ENCODE data around the gene FYCO1.

Gene FYCO1

DNA sequence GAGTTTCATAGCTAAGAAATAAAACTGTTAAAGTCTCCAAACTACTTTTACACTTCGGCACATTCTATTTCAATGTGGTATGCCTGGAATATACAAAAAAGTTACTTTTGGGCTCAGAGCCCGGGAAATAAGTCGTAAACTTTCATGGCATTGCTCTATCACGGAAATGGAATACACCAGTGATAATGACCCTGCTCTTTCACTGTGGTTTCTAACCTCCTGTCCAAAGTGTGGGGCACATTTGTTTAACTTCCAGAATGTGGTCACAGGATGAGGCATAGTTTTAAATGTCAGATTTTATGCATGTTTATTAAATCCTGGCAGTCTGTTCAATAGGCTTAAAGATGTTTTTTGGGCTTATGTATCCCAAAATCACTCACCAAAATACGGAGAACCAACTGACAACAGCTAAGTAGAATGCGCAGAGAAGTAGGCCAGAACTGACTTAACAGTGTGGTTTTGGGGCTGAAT is 47.3 kb downstream of the FYCO1 start:
- peaks cover 0 to 7% (median 5%) of the 10 kb centered on the region in 5 donors for H3K4me1 ChIP-seq (ENCODE audit: control insufficient read depth in 5 of 5, insufficient read depth in 5 of 5, low read length in 5 of 5)
- H3K27ac ChIP-seq (ENCODE audit: low read depth, low read length): no peak overlapping the region
- H3K9me3 ChIP-seq (ENCODE audit: control insufficient read depth in 5 of 5, low read length in 5 of 5): no peaks in the 10 kb centered on the region
- H3K27me3 ChIP-seq (ENCODE audit: control insufficient read depth in 5 of 5, insufficient read depth in 4 of 5, low read length in 5 of 5): no peaks in the 10 kb centered on the region
- H3K9ac ChIP-seq (ENCODE audit: low read length in 5 of 5): no peak overlapping the region
- peaks cover 17 to 89% (median 84%) of the 10 kb centered on the region in 5 donors for H3K36me3 ChIP-seq (ENCODE audit: control insufficient read depth in 5 of 5, insufficient read depth in 5 of 5, low read length in 5 of 5)
- H3K4me3 ChIP-seq (ENCODE audit: low read depth in 1 of 5, low read length in 5 of 5): no peak overlapping the region

DNA sequence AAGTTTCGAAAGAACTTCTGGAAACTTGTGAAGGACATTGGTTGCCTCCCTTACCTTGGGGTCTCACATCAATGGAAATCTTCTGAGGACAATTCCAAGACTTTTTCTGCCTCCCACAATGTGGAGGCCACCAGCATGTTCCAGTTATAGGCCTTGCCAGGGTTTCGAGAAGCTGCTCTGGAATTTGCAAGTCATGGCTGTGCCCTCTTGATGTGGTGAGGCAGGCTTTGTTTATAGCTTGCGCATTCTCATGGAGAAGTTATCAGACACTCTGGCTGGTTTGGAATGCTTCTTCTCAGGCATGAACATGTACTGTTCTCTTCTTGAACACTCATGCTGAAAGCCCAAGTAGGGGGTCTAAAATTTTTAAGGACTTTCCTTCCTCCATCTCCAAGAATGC is 48.3 kb downstream of the FYCO1 start:
- H3K36me3 ChIP-seq (ENCODE audit: control insufficient read depth in 5 of 5, insufficient read depth in 5 of 5, low read length in 5 of 5): peaks cover 11 to 89% (median 75%) of the 10 kb centered on the region in 5 donors
- H3K4me3 ChIP-seq (ENCODE audit: low read depth in 1 of 5, low read length in 5 of 5): no peak overlapping the region
- H3K4me1 ChIP-seq (ENCODE audit: control insufficient read depth in 5 of 5, insufficient read depth in 5 of 5, low read length in 5 of 5): peaks cover 0 to 9% (median 6%) of the 10 kb centered on the region in 5 donors
- H3K9ac ChIP-seq (ENCODE audit: low read length in 5 of 5): no peak overlapping the region
- no peaks in the 10 kb centered on the region for H3K9me3 ChIP-seq (ENCODE audit: control insufficient read depth in 5 of 5, low read length in 5 of 5)
- no peak overlapping the region for H3K27ac ChIP-seq (ENCODE audit: low read depth, low read length)
- no peaks in the 10 kb centered on the region for H3K27me3 ChIP-seq (ENCODE audit: control insufficient read depth in 5 of 5, insufficient read depth in 4 of 5, low read length in 5 of 5)

DNA sequence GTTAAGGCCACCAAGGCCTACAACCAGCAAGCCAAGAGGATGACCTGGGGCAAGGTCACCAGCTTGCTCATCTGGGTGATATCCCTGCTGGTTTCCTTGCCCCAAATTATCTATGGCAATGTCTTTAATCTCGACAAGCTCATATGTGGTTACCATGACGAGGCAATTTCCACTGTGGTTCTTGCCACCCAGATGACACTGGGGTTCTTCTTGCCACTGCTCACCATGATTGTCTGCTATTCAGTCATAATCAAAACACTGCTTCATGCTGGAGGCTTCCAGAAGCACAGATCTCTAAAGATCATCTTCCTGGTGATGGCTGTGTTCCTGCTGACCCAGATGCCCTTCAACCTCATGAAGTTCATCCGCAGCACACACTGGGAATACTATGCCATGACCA is 48.7 kb downstream of the FYCO1 start:
- Histone ChIP-seq H3K4me1 (ENCODE audit: control insufficient read depth in 5 of 5, insufficient read depth in 5 of 5, low read length in 5 of 5) (peaks cover 0 to 11% (median 6%) of the 10 kb centered on the region in 5 donors), H3K9ac (ENCODE audit: low read length in 5 of 5) (no peak overlapping the region), H3K27ac (ENCODE audit: low read depth, low read length) (no peak overlapping the region), H3K4me3 (ENCODE audit: low read depth in 1 of 5, low read length in 5 of 5) (no peak overlapping the region), H3K27me3 (ENCODE audit: control insufficient read depth in 5 of 5, insufficient read depth in 4 of 5, low read length in 5 of 5) (no peaks in the 10 kb centered on the region), H3K9me3 (ENCODE audit: control insufficient read depth in 5 of 5, low read length in 5 of 5) (no peaks in the 10 kb centered on the region), H3K36me3 (ENCODE audit: control insufficient read depth in 5 of 5, insufficient read depth in 5 of 5, low read length in 5 of 5) (peaks cover 9 to 88% (median 70%) of the 10 kb centered on the region in 5 donors)

DNA sequence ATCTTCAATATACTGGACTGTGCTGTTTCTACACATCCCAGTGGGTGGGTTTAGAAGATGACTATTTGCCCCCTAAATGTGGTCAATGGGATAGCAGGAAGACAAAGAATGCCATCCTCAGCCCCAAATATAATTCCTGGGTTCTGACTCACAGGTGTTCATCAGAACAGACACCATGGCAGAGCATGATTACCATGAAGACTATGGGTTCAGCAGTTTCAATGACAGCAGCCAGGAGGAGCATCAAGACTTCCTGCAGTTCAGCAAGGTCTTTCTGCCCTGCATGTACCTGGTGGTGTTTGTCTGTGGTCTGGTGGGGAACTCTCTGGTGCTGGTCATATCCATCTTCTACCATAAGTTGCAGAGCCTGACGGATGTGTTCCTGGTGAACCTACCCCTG is 49.3 kb downstream of the FYCO1 start:
- Histone ChIP-seq H3K9me3 (ENCODE audit: control insufficient read depth in 5 of 5, low read length in 5 of 5) (no peaks in the 10 kb centered on the region), H3K27ac (ENCODE audit: low read depth, low read length) (no peak overlapping the region), H3K36me3 (ENCODE audit: control insufficient read depth in 5 of 5, insufficient read depth in 5 of 5, low read length in 5 of 5) (peaks cover 9 to 83% (median 65%) of the 10 kb centered on the region in 5 donors), H3K4me3 (ENCODE audit: low read depth in 1 of 5, low read length in 5 of 5) (no peak overlapping the region), H3K9ac (ENCODE audit: low read length in 5 of 5) (no peak overlapping the region), H3K4me1 (ENCODE audit: control insufficient read depth in 5 of 5, insufficient read depth in 5 of 5, low read length in 5 of 5) (peaks cover 0 to 11% (median 6%) of the 10 kb centered on the region in 5 donors), H3K27me3 (ENCODE audit: control insufficient read depth in 5 of 5, insufficient read depth in 4 of 5, low read length in 5 of 5) (no peaks in the 10 kb centered on the region)

DNA sequence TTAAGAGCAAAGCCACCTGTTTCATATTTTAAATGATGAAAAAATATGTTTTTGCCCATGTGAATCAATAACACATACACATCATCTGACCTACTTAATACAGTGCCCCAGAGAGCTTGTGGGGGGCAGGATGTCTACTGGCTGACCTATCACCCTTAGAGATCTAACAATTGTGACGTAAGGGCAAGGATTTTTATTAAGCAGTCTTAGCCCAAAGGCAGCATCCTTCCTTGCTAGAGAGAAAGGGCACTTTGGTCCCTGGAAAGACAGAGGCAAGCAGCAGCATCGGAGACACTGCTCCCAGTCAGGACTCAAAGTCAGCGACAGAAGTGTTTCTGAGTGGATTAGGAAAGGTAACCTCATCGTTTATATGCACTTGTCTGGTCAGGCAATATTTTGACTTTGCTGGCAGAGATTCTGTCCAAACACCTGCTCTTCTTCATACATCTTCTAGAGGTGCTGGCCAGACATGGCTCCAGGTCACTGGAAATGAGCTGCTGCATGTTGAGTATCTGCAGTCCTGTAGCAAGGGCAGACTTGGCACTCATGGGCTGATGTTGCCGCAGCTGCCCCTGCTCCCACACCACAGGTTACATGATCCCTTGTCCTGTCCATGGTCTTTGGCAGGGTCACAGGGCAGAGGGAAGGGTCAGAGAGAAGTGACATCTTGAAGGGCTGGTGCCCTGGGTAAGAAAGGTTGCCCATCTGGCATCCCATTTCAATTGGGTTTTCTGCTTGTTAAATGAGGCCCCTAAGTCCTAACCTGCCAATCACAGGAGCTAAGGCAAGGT is 50.6 kb downstream of the FYCO1 start:
- Histone ChIP-seq H3K4me3 (ENCODE audit: low read depth in 1 of 5, low read length in 5 of 5) (no peak overlapping the region), H3K27me3 (ENCODE audit: control insufficient read depth in 5 of 5, insufficient read depth in 4 of 5, low read length in 5 of 5) (no peaks in the 10 kb centered on the region), H3K4me1 (ENCODE audit: control insufficient read depth in 5 of 5, insufficient read depth in 5 of 5, low read length in 5 of 5) (peaks cover 0 to 11% (median 6%) of the 10 kb centered on the region in 5 donors), H3K36me3 (ENCODE audit: control insufficient read depth in 5 of 5, insufficient read depth in 5 of 5, low read length in 5 of 5) (peaks cover 9 to 74% (median 52%) of the 10 kb centered on the region in 5 donors), H3K9me3 (ENCODE audit: control insufficient read depth in 5 of 5, low read length in 5 of 5) (peaks cover 0 to 3% (median 0%) of the 10 kb centered on the region in 5 donors), H3K27ac (ENCODE audit: low read depth, low read length) (no peak overlapping the region), H3K9ac (ENCODE audit: low read length in 5 of 5) (no peak overlapping the region)

DNA sequence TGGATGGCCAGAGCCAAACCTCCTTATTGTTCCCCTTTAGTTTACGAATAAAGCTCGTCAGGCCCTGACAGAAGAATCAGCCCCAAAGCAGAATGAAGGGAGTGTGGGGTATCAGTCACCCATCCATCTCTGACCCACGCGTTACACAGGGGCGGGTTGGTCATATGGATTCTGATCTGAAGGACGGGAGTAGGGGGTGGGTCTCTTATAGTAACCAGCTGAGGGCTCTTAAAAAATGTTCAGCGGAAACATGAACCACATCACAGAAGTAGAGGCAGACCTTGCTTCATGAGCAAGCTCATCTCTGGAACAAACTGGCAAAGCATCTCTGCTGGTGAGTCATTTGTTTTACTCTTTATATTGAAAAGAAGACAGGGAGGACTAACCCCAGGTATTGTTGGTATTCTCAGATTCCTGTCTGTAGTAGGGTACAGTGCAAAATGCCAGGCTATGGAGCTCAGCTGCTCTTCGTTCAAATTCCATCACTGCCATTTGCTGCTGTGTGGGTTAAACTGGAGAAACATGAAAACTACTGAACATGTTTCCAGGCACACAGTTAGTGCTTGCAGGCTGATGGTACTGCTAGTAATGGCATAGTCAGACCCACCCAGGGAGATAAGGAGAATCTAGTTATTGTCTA is 52.3 kb downstream of the FYCO1 start, which contains the start of gene CXCR6:
TSS of gene CXCR6 (plus strand) at position 258 of the 640 bp plus-strand sequence. CDS start 3,018 bp downstream, outside the sequence.
- Histone ChIP-seq H3K9me3 (ENCODE audit: control insufficient read depth in 5 of 5, low read length in 5 of 5) (peaks cover 0 to 3% (median 0%) of the 10 kb centered on the region in 5 donors), H3K4me3 (ENCODE audit: low read depth in 1 of 5, low read length in 5 of 5) (no peak within 1 kb of the TSS), H3K27ac (ENCODE audit: low read depth, low read length) (no peak within 1 kb of the TSS), H3K36me3 (ENCODE audit: control insufficient read depth in 5 of 5, insufficient read depth in 5 of 5, low read length in 5 of 5) (peaks cover 4 to 57% (median 35%) of the 10 kb centered on the region in 5 donors), H3K4me1 (ENCODE audit: control insufficient read depth in 5 of 5, insufficient read depth in 5 of 5, low read length in 5 of 5) (peaks cover 2 to 16% (median 6%) of the 10 kb centered on the region in 5 donors), H3K27me3 (ENCODE audit: control insufficient read depth in 5 of 5, insufficient read depth in 4 of 5, low read length in 5 of 5) (no peaks in the 10 kb centered on the region), H3K9ac (ENCODE audit: low read length in 5 of 5) (peak within 1 kb of the TSS in 1 of 5 donors; percentile 24)

DNA sequence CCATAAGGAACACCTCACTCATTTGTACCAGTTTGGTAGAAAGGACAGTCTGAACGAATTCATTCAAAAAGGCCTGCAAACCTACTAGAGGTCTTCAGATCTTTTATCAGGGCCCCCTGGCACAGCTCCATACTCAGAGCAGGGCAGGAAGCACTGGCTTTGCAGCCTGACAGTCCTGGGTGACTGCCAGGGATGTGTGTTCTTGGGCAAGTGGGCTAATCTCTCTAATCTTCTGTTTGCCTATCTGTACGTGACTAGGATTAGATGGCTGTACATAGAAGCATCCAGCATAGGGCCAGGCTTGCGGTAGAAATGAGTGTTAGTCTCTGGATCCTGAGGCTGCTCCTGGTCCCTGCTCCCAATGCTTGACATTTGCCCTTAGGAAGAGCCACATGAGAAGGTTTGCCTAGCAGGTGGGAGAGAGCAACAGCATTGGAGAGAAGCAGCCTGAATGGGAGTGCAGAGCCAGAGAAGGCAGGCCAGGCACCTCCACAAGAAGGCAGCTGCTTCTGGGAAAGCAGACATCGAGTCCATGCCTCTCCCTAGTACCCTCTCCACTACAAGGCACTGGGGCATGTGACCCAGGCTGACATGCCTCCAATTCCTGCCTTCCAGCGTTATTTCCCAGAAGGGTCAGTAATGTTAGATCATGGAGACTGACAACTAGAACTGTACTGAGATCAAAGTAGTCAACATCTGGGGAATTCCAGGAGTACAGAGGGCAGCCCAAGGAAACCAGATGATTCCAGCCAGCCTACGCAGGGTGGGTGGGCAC is 53.4 kb downstream of the FYCO1 start:
- H3K9me3 ChIP-seq (ENCODE audit: control insufficient read depth in 5 of 5, low read length in 5 of 5): peaks cover 0 to 3% (median 0%) of the 10 kb centered on the region in 5 donors
- H3K27ac ChIP-seq (ENCODE audit: low read depth, low read length): no peak overlapping the region
- no peak overlapping the region for H3K9ac ChIP-seq (ENCODE audit: low read length in 5 of 5)
- H3K27me3 ChIP-seq (ENCODE audit: control insufficient read depth in 5 of 5, insufficient read depth in 4 of 5, low read length in 5 of 5): no peaks in the 10 kb centered on the region
- H3K4me1 ChIP-seq (ENCODE audit: control insufficient read depth in 5 of 5, insufficient read depth in 5 of 5, low read length in 5 of 5): peaks cover 2 to 16% (median 6%) of the 10 kb centered on the region in 5 donors
- H3K4me3 ChIP-seq (ENCODE audit: low read depth in 1 of 5, low read length in 5 of 5): no peak overlapping the region
- peaks cover 0 to 54% (median 32%) of the 10 kb centered on the region in 5 donors for H3K36me3 ChIP-seq (ENCODE audit: control insufficient read depth in 5 of 5, insufficient read depth in 5 of 5, low read length in 5 of 5)

DNA sequence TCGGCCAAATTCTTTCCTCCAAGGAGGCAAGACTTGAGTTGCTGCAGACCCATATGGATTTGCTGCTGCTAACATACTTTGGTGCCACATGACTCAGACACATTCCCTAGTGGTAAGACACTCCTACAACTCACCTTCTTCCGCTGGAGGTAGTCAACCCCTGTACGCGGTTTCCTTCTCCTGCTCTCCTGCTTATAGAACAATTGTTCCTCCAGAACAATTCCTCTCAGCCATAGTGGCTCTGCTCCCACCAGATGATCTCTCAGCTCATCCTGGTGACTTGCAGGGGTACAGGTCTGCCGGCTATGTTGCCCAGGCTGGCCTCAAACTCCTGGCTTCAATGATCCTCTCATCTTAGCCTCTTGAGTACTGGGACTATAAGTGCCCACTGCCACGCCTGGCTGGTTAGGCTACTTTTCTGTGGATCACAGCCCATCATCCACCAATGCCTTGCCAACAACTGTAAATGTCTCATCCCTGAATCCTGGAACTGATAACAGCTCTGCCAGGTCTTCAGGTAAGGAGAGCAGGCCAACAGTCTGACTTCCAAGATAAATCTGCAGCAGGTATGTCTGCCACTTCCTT is 54.8 kb downstream of the FYCO1 start:
- Histone ChIP-seq H3K27me3 (ENCODE audit: control insufficient read depth in 5 of 5, insufficient read depth in 4 of 5, low read length in 5 of 5) (no peaks in the 10 kb centered on the region), H3K9me3 (ENCODE audit: control insufficient read depth in 5 of 5, low read length in 5 of 5) (peaks cover 0 to 3% (median 0%) of the 10 kb centered on the region in 5 donors)

DNA sequence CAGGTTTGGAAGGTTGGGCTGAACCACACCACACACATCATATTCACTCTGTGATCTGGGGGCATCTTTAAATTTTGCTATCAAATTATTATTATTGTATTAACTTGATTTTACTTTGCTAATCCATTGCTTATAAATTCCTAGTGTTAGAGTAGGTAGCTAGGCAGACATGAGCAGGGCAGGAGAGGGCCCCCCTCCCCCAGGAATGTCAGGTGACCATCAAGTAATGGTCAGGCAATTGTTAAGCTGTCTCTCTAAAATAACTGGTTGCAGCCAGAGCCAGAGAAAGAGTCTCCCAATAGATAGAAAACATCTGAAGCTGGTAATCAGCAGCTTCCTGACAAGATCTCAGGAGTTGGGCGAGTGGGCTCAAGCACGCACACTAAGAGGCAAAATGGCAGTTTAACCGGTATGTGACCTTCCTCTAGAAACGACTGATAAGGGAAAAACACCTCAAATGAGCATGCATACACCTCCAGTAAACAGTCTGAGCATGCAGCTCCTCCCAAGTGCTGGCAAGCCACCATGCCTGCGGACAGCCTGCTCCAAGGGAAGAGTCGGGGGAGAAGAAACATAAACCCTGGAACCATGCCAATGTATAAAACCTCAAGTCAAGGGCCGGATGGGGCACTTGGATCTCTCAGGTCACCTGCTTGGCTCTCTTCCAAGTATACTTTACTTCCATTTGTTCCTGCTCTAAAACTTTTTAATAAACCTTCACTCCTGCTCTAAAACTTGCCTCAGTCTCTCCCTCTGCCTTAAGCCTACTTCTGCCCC is 55.4 kb downstream of the FYCO1 start:
- Histone ChIP-seq H3K4me1 (ENCODE audit: control insufficient read depth in 5 of 5, insufficient read depth in 5 of 5, low read length in 5 of 5) (peaks cover 2 to 16% (median 6%) of the 10 kb centered on the region in 5 donors), H3K4me3 (ENCODE audit: low read depth in 1 of 5, low read length in 5 of 5) (no peak overlapping the region), H3K27ac (ENCODE audit: low read depth, low read length) (no peak overlapping the region), H3K36me3 (ENCODE audit: control insufficient read depth in 5 of 5, insufficient read depth in 5 of 5, low read length in 5 of 5) (peaks cover 6 to 53% (median 32%) of the 10 kb centered on the region in 5 donors), H3K27me3 (ENCODE audit: control insufficient read depth in 5 of 5, insufficient read depth in 4 of 5, low read length in 5 of 5) (no peaks in the 10 kb centered on the region), H3K9me3 (ENCODE audit: control insufficient read depth in 5 of 5, low read length in 5 of 5) (peaks cover 0 to 3% (median 0%) of the 10 kb centered on the region in 5 donors), H3K9ac (ENCODE audit: low read length in 5 of 5) (no peak overlapping the region)

More for the DNA sequence above, 54.8 kb downstream of the FYCO1 start:
- Histone ChIP-seq H3K9ac (ENCODE audit: low read length in 5 of 5) (no peak overlapping the region), H3K4me1 (ENCODE audit: control insufficient read depth in 5 of 5, insufficient read depth in 5 of 5, low read length in 5 of 5) (peaks cover 2 to 16% (median 6%) of the 10 kb centered on the region in 5 donors), H3K36me3 (ENCODE audit: control insufficient read depth in 5 of 5, insufficient read depth in 5 of 5, low read length in 5 of 5) (peaks cover 2 to 53% (median 32%) of the 10 kb centered on the region in 5 donors), H3K27ac (ENCODE audit: low read depth, low read length) (no peak overlapping the region), H3K4me3 (ENCODE audit: low read depth in 1 of 5, low read length in 5 of 5) (no peak overlapping the region)
